Neural crest cell (in vitro differentiated cells): ENCODE data around the gene AKT1. TPM values are rescaled to one million over a fixed set of nuclear protein-coding genes. Genes with fewer than 3 reads are reported as not detected.

Experiments
- DNase-seq: peaks from one replicate; pipeline ENCODE4 v3.0.0; 2021; ENCODE audit warnings: low read depth, mixed read lengths, low spot score
- H3K27ac Mint-ChIP-seq: one replicate; pipeline ENCODE4 v1.8.0; 2021; ENCODE audit warnings: mild to moderate bottlenecking, mixed read lengths; ENCODE audit not compliant: unreplicated experiment
- H3K27me3 Mint-ChIP-seq: 2 replicates; pipeline ENCODE4 v1.8.0; 2021; ENCODE audit warnings: low read depth, mild to moderate bottlenecking, mixed read lengths
- H3K36me3 Mint-ChIP-seq: 2 replicates; pipeline ENCODE4 v1.8.0; 2021; ENCODE audit warnings: low read depth, mild to moderate bottlenecking, mixed read lengths
- H3K4me1 Mint-ChIP-seq: 2 replicates; pipeline ENCODE4 v1.8.0; 2021; ENCODE audit warnings: mixed read lengths
- H3K4me3 Mint-ChIP-seq: one replicate; pipeline ENCODE4 v1.8.0; 2021; ENCODE audit warnings: mild to moderate bottlenecking, mixed read lengths
- H3K9me3 Mint-ChIP-seq: 2 replicates; pipeline ENCODE4 v1.8.0; 2021; ENCODE audit warnings: mixed read lengths
- total RNA-seq: library from RNA; stranded (reverse); gene quantifications from 2 replicates; pipeline ENCODE4 v1.2.1, GENCODE V29; 2021
- TF ChIP-seq, protein P1 (sequence below): fragments of 200-600 bp; sonication (generic); conservative IDR thresholded peaks from 2 replicates; pipeline ENCODE4 v1.5.0; 2021; ENCODE audit warnings: antibody characterized with exemption, mild to moderate bottlenecking

AKT1 gene
- total RNA-seq, 1 donor from 2014 or later: 191 TPM

DNA sequence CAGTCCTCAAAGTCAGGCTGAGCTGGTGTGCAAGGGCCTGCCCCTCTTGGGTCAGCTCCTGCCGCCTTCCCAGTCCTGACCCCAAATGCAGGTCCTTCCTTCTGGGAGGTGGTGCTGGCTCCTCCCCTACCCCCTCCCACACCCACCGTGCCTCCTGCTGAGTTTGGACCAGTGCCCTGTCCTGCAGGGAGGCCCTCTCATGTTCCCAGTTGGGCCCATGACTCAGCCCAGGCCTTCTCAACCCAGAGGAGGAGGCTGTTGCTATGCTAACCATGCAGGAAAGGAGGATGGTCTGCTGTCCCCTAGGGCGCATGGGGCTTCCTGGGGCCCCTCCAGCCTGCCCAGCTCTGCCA, 9.8 kb upstream of the AKT1 start:
- Mint-ChIP-seq H3K27me3 (peaks cover 26% of the 10 kb centered on the region), H3K36me3 (peaks cover 2% of the 10 kb centered on the region), H3K4me3 (no peak overlapping the region), H3K9me3 (peaks cover 5% of the 10 kb centered on the region), H3K4me1 (peaks cover 8% of the 10 kb centered on the region), H3K27ac (no peak overlapping the region)
- TF ChIP-seq, protein P1, sequence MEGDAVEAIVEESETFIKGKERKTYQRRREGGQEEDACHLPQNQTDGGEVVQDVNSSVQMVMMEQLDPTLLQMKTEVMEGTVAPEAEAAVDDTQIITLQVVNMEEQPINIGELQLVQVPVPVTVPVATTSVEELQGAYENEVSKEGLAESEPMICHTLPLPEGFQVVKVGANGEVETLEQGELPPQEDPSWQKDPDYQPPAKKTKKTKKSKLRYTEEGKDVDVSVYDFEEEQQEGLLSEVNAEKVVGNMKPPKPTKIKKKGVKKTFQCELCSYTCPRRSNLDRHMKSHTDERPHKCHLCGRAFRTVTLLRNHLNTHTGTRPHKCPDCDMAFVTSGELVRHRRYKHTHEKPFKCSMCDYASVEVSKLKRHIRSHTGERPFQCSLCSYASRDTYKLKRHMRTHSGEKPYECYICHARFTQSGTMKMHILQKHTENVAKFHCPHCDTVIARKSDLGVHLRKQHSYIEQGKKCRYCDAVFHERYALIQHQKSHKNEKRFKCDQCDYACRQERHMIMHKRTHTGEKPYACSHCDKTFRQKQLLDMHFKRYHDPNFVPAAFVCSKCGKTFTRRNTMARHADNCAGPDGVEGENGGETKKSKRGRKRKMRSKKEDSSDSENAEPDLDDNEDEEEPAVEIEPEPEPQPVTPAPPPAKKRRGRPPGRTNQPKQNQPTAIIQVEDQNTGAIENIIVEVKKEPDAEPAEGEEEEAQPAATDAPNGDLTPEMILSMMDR: no peak
- DNase-seq: no peak

DNA sequence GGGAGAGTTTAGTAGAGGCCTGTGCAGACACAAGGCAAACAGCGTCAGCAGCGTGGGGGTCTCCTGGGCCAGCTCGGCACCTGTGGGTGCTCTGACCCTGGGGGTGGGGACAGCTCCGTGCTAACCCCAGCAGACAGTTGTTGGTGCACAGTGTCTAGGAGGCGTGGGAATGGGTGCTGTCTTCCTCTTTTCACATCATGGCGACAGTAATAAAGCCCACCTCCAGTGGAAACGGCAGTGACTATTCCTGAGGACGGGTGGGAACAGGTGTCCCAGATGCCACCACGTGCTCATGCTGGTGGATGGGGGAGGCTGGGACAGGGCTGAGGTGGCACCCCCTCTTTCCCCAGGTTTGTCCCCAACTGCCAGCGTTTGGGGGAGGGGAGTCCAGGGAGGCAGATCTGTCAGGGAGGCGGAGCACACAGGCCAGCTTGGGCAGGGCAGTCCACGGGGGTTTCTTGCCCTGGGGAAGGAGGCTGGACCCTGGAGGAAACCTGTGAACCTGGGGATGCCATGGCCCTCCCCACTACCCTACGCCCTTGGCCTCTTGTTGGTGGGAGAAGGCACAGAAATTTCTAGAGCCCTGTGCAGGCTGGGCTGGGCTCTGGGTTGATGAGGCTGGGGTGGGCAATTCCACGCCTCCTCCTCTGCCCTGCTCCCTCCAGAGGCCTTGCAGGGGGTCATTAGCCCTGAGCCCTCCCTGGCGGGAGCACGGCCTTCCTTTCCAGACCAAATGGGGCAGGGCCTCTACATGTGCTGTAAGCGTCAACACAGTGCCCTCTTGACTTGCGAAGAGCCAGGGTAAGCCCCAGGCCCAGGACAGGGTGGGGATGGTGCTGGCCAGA, 9.2 kb upstream of the AKT1 start:
- no peak overlapping the region for H3K27ac Mint-ChIP-seq
- H3K36me3 Mint-ChIP-seq: peaks cover 2% of the 10 kb centered on the region
- H3K4me3 Mint-ChIP-seq: no peak overlapping the region
- TF ChIP-seq, protein P1: no peak
- no peak for DNase-seq
- H3K27me3 Mint-ChIP-seq: peaks cover 30% of the 10 kb centered on the region
- peaks cover 5% of the 10 kb centered on the region for H3K9me3 Mint-ChIP-seq
- H3K4me1 Mint-ChIP-seq: peaks cover 11% of the 10 kb centered on the region

DNA sequence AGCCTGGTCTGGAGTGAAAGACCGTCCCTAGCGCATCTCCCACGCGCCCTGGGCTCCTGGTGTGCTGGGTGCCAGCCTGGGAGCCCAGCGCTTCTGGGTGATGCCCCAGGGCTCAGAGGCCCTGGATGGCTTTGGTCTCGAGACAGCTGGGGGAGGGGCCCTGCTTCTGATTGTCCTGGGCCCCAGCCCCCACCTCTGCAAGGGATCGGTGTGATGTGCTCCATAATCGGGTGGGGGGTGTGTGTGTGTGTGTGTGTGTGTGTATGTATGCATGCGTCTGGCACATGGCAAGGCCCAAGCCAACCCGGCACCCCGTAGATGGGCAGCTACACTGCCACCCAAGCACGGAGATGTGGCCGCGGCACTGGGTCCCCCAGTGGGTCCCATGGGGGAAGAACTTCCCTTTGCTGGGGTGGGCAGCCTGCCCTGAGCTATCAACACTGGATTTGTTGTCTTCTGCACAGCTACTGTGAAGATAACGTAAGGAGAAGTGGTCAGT, 8.4 kb upstream of the AKT1 start:
- H3K4me1 Mint-ChIP-seq: peaks cover 18% of the 10 kb centered on the region
- TF ChIP-seq, protein P1: no peak
- H3K9me3 Mint-ChIP-seq: peaks cover 5% of the 10 kb centered on the region
- peaks cover 2% of the 10 kb centered on the region for H3K36me3 Mint-ChIP-seq
- no peak overlapping the region for H3K4me3 Mint-ChIP-seq
- peaks cover 38% of the 10 kb centered on the region for H3K27me3 Mint-ChIP-seq
- DNase-seq: no peak
- no peak overlapping the region for H3K27ac Mint-ChIP-seq

DNA sequence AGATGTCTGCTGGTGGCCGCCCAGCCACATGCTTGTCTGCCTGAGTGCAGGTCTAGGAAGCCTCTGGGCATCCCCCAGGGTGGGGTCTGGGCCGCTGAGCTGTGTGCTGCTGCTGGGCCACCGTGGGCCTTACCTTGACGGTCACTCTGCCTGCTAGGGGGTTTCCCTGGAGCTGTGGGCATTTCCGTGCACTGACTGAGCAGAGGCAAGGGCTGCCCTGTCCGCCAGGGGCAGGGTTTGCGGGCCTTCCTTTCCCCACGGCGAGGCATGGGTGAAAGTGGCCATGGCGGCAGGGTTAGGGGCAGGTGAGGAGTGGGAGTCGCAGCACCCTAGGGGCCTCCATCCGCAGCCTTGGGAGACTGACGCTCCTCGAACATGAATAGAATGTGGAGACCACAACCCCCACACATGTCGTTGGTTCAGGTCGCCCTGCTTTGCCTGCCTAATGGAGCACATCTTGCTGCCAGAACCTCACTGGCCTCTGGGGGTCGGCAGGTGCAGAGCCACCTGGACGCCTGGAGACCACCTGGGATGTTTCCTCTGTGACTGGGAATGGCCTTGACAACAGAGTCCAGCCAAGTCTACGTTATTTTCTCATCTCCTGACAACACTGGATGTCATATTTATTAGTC, 7.8 kb upstream of the AKT1 start:
- peaks cover 5% of the 10 kb centered on the region for H3K9me3 Mint-ChIP-seq
- no peak overlapping the region for H3K4me3 Mint-ChIP-seq
- H3K27me3 Mint-ChIP-seq: peaks cover 43% of the 10 kb centered on the region
- DNase-seq: no peak
- H3K36me3 Mint-ChIP-seq: peaks cover 2% of the 10 kb centered on the region
- H3K27ac Mint-ChIP-seq: no peak overlapping the region
- H3K4me1 Mint-ChIP-seq: peaks cover 18% of the 10 kb centered on the region
- TF ChIP-seq, protein P1: no peak

DNA sequence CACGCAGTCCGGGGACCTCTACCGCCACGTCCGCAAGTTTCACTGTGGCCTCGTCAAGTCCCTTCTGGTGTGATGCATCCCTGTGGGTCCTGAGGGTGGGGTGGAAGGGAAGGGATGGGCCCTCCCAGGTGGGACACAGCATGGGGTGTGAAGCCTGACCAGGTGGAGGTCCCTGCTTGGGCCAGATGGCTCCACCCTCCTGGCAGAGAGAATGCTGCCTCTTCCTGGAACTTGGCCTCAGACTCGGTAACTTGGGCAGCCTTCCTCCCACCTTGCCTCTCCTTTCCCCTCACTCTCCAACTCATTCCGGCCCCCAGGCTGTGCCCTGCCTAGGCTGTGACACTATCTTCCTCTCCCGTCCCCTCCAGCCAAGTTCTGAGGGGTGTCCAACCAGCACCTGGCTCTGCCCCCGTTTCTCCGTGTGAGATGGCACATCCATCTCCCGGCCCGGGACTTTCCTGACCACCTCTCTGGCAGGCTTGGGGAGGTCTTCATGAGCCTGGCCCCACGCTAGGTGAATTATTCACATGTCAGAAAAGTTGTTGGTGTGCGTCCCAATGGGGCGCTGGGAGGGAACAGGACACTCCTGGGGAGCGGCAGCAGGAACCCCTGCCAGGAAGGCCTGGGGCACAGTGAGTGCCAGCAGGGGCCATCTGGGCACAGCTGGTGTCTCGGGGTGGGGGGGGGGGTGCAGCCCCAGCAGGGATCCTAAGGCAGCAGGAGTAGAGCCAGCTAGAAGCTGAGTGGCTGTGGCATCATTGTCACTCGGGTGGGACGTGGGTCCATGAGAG, 7.0 kb upstream of the AKT1 start:
- Mint-ChIP-seq H3K4me1 (peaks cover 18% of the 10 kb centered on the region), H3K27me3 (peaks cover 51% of the 10 kb centered on the region), H3K4me3 (peak overlapping the region; percentile 57), H3K36me3 (peaks cover 2% of the 10 kb centered on the region), H3K27ac (no peak overlapping the region), H3K9me3 (peaks cover 5% of the 10 kb centered on the region)
- DNase-seq: no peak
- TF ChIP-seq, protein P1: no peak
